GM18870 (cell line): Measurements from ENCODE around the gene PJVK.

Source experiments
- ATAC-seq: cut with Tn5 transposase; IDR thresholded peaks from one replicate; pipeline ENCODE4 v1.9.1; 2021; ENCODE audit warnings: moderate library complexity; ENCODE audit not compliant: unreplicated experiment

The PJVK gene

DNA sequence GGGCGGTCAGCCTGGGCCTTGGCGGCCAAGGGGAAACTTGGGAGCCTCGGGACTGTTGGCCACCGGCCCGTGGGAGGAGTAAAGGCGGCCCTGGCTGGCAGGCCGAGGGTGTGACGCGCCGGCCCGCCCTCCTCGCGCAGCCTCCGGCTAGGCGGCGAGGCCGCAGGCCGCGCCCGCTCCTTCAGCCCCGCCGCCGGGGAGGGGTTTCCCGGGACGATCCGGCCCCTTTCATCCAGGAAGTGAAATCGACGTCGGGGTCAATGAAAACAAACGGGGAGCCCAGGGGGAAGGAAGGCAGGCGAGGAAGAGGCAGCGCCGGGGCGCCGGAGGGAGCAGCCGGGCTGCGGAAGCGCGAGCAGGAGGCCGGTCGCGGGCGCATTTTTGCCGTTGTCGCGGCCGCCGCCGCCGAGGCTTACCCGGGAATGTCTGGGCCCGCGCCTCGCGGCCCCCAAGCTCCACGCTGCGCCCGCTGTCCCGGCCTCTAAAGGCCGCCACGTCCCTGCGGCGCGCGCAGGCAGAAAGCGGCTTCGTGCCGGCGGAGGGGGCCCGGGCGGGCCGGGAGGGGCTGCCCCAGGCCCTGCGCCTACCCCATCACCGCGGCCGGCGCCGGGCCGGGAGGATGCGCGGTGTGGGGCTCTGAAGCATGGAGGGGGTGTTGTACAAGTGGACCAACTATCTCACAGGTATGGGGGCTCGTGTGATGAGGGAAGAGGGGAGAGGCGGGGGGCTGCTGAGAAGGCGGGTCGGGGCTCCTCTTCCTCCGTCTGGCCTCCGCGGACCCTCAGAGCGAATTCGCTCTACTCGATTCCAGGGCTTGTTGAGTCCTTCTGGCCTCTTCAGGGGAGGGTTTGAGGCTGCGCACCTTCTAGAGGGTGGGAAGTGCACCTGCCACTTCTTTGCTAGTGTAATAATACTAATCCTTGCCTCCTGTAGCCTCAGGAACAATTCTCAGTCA, 29.3 kb downstream of the PJVK start, which contains the start of gene PLEKHA3:
Gene PLEKHA3 (plus strand): TSS at position 231 of the 955 bp plus-strand sequence. CDS start 413 bp downstream, at position 644.
- peak; percentile 36 for ATAC-seq

GRCh38 chr2:178482437-178482836, 31.3 kb downstream of the PJVK start:
- ATAC-seq = peak; percentile 54

- no peak for ATAC-seq
These were observed 33.3 kb downstream of the PJVK start for GRCh38 chr2:178484245-178485041.

DNA sequence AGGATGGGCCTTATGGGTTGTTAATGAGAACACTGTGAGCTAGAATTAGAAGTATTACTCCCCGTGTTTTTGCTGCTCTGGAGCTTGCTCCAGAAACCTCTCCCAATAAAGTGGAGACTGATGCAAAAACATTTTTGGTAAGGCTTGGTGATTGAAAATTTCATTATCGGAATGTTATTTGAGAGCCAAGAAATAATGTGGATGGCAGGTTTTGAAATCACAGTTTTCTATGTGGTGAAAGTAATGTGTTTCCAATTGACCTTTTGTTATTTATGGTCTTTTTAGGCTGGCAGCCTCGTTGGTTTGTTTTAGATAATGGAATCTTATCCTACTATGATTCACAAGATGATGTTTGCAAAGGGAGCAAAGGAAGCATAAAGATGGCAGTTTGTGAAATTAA, 34.2 kb downstream of the PJVK start:
- no peak for ATAC-seq

DNA sequence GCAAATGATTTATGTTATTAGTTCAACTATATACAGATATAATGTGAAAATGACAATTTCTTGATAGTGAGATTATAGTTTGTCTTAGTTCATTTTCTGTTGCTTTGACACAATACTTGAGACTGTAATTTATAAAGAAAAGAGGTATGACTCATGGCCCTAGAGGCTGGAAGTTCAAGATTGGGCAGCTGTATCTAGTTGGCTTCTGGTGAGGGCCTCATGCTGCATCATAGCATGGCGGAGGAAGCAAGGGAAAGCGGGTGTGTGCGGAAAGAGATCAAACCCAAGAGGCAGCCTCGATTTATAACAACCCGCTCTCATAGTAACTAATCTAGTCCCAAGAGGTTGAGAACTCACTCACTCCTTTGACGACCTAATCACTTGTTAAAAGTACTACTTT, 40.4 kb downstream of the PJVK start:
- ATAC-seq = no peak

GRCh38 chr2:178496049-178496448, 44.9 kb downstream of the PJVK start:
- no peak for ATAC-seq

DNA sequence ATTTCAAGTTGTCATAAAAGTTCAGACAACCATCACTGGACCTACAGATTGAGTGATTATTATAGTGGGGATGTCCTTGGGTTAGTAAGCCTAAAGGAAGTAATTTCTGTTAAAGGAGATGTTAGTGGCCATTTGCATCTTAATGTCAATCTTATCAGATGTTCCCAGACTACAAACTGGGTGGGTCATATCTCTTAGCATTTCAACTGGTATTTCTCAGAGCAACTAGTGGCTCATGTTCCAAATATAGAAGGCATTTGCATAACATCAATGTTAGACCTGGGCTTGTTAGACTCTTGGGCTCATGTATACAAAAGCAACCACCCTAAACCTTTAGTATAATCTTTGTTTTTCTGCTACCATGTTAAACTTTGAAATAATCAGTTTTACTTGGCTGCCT, 47.0 kb downstream of the PJVK start:
- no peak for ATAC-seq

DNA sequence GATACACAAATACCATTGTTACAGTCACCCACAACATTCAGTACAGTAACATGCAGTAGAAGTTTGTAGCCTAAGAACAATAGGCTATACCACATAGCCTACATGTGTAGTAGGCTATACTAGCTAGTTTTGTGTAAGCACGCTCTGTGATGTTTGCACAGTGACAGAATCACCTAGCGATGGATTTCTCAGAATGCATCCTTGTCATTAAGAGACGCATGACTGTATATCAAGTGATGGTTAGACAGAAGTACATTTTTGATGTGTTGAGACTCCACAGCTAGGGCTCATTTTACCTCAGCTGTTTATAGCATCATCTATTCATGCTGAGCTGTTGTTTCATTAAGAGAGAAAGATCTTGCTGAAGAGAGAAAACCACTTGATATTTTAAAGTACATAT, 48.5 kb downstream of the PJVK start:
- ATAC-seq = no peak

DNA sequence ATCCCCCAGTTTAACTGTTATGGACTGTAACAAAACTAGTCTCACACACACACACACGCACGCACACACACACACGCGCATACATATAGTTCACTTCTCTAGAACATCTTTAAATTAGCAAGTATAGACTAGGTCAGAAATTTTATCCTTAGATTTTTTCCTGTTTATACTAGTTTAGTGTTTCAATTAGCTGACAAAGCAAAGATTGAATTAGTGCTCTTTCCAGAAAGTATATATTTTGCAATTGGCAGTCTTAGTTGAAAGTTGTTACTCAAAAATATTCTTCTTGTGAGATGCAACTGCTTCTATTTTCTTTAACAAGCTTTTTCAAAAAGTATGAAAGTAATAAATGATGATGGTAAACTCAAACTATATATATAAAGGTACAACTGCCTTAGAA, 51.6 kb downstream of the PJVK start:
- no peak for ATAC-seq

DNA sequence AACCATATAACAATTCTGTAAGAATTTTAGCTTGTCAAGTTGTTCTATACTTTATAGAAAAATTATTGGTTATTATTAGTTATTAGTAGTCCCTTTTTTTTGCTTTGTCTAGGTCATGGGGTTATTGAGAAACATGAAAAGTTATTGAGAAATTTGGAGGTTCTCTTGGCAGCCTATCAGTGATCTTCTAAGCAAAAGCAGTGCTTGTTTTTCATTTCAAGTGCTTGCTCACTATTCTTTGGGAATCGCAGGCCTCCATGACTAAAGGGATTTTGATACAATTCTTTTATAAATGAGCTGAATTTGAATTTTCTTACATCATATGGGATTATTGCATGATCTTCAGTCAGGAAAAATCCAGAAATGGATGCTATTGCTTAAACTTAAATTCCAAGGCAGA, 54.9 kb downstream of the PJVK start:
- ATAC-seq = no peak

DNA sequence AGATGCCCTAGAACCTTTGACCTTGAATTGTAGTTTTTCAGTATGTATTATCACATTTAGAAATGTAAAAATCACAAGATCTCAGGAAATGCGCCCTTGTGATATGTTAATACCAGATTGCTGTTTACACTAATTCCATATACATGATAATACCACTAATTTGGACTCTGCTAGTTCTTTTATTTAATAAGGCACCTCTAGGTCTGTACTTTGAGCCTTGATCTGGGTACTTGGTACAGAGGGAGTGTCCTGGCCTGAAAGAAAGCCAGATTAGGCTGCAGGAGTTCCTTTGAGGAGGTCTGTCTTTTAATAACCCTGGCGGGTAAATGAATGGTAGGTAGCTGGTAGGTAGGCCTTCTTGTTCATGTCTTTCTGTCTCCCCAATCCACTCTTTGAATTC, 55.3 kb downstream of the PJVK start:
- ATAC-seq = no peak

DNA sequence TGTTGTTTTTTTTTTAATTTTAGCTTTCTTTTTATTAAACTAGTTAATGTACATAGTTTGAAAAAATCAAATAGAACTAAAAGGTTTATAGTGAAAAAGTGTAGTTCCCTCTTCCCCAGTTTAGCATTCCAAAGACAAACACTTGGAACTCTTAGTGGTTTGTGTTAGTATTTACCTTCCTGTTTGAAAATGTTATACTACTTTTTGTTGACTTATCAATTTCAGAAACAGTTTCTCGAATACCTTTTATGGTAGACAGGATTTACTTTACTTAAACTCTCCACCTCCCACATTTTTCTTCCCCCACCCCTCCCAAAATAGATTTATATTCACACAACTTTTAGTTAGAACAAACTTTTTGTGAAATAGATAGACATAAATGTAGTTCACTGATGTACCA, 55.8 kb downstream of the PJVK start:
- ATAC-seq = peak; percentile 9

GRCh38 chr2:178508646-178509045, 57.5 kb downstream of the PJVK start:
- ATAC-seq = no peak

DNA sequence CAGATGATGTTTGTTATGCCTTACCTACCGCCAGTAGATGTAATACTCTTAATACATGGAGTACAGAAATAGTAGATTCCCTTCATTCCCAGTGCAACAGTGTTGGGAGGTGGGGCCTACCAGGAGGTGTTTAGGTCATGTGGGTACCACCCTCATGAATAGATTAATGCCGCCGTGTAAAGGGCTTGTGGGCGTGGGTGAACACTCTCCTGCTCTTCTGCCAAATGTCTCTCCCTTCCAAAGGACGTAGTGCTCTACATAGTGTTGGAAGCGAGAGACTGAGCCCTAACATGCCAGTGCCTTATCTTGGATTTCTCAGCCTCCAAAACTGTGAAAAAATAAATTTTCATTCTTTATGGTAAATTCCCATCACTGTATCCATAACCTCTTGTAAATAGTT, 59.2 kb downstream of the PJVK start:
- no peak for ATAC-seq
